ENCODE measurements around the gene OLFM2. TPM values are rescaled to one million over a fixed set of nuclear protein-coding genes. Genes with fewer than 3 reads are reported as not detected.

OLFM2 gene
- total and polyA plus RNA-seq, 2 of the 4 experiments (the other 2 are of a cell fraction), result 2.7 to 5.1 TPM

DNA sequence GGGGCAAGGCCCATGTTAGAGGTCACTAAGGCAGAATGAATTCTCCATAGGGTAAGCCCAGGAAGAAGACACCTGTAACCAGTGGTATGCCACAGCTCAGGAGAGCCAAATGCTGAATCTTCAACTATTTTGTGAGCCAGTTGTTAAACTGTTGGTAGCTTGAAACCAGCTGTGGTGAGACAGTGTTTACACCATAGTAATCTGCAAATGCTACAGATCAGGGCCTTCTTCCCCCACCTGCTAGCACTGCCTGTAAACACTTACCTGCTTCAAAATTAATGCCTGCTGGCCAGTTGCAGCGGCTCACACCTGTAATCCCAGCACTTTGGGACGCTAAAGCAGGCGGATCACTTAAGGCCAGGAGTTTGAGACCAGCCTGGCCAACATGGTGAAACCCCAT, 129.5 kb downstream of the OLFM2 start:
- CTCF ChIA-PET, result interaction anchor here (0.6 kb wide), 1 partner anchor 136 kb away, joined by 6 read pairs; no protein-coding TSS in a partner anchor
- POLR2A ChIA-PET (ENCODE audit: unreplicated experiment), result no interaction called here
- dilution Hi-C loops (cut with HindIII; ENCODE audit: low sequenced_read_pairs, unreplicated experiment), result no loop called here

More for the DNA sequence above, 129.5 kb downstream of the OLFM2 start:
- Histone ChIP-seq H2AK5ac (ENCODE audit: low read depth, low read length) (no peak overlapping the region), H3K56ac (ENCODE audit: extremely low read depth, insufficient read depth, low read length) (no peak overlapping the region), H4K20me1 (ENCODE audit: insufficient read depth, low read length) (no peaks in the 10 kb centered on the region; the same call in 1 of the 2 replicates), H3K4me3 (ENCODE audit: insufficient read depth, low read depth, low read length) (no peak overlapping the region), H3K79me1 (ENCODE audit: low read depth in 1 of 2, low read length in 2 of 2) (peaks cover 0 to 5% of the 10 kb centered on the region in 2 experiments; a peak in 2 of 4 replicates), H2AFZ (replicated peaks; ENCODE audit: low read length, poor library complexity) (no peak overlapping the region), H3K9me3 (ENCODE audit: control insufficient read depth, insufficient read depth, low read length) (no peaks in the 10 kb centered on the region), H3K27ac (ENCODE audit: insufficient read depth, low read length) (no peak overlapping the region), H3K9me1 (ENCODE audit: insufficient read depth, low read length) (no peaks in the 10 kb centered on the region), H3K4me2 (ENCODE audit: low read depth, low read length) (no peak overlapping the region), H3K4ac (ENCODE audit: low read depth, low read length) (no peak overlapping the region), H3K23ac (ENCODE audit: low read depth, low read length) (no peak overlapping the region), H3K4me1 (ENCODE audit: control insufficient read depth, insufficient read depth, low read length) (no peaks in the 10 kb centered on the region), H2AK9ac (replicated peaks; ENCODE audit: low read depth, low read length, poor library complexity) (no peak overlapping the region), H2BK20ac (ENCODE audit: low read depth, low read length) (no peak overlapping the region), H3K14ac (replicated peaks; ENCODE audit: low read depth, low read length) (no peak overlapping the region), H2BK120ac (ENCODE audit: low read depth, low read length) (no peak overlapping the region), H4K5ac (ENCODE audit: low read depth, low read length) (no peak overlapping the region), H2BK15ac (ENCODE audit: low read depth, low read length) (no peak overlapping the region), H3K36me3 (ENCODE audit: control insufficient read depth, insufficient read depth, low read length) (peaks cover 49% of the 10 kb centered on the region), H3K27me3 (ENCODE audit: control insufficient read depth, insufficient read depth, low read length) (no peaks in the 10 kb centered on the region), H3K18ac (ENCODE audit: low read depth, low read length) (no peak overlapping the region), H4K8ac (ENCODE audit: low read depth in 2 of 2, low read length in 2 of 2) (no peak overlapping the region), H3K9ac (ENCODE audit: low read depth, low read length) (no peak overlapping the region), H2BK5ac (ENCODE audit: low read depth, low read length, poor library complexity, severe bottlenecking) (no peak overlapping the region), H4K91ac (ENCODE audit: insufficient read depth, low read depth, low read length) (no peak overlapping the region)
- intact Hi-C loops (cut with micrococcal nuclease) (no loop called here), in situ Hi-C loops (cut with MboI; ENCODE audit: low sequenced_read_pairs) (no loop called here)
- TF ChIP-seq RAD21 (IDR thresholded peaks at IDR 0.05; ENCODE audit: low read length) (no peak), POLR2A (IDR thresholded peaks at IDR 0.05; ENCODE audit: low read depth, low read length) (no peak), MXI1 (IDR thresholded peaks at IDR 0.05; ENCODE audit: borderline replicate concordance, low read depth, low read length) (no peak), RCOR1 (IDR thresholded peaks at IDR 0.05; ENCODE audit: insufficient replicate concordance, low read length) (no peak), NFE2L2 (IDR thresholded peaks at IDR 0.05; ENCODE audit: low read depth, low read length) (no peak), FOS (IDR thresholded peaks at IDR 0.05; ENCODE audit: low read depth, low read length) (no peak), MAFK (IDR thresholded peaks at IDR 0.05; ENCODE audit: low read depth, low read length) (no peak), MAZ (IDR thresholded peaks at IDR 0.05; ENCODE audit: borderline replicate concordance, low read depth, low read length) (no peak)
- TF ChIP-seq, protein P1, sequence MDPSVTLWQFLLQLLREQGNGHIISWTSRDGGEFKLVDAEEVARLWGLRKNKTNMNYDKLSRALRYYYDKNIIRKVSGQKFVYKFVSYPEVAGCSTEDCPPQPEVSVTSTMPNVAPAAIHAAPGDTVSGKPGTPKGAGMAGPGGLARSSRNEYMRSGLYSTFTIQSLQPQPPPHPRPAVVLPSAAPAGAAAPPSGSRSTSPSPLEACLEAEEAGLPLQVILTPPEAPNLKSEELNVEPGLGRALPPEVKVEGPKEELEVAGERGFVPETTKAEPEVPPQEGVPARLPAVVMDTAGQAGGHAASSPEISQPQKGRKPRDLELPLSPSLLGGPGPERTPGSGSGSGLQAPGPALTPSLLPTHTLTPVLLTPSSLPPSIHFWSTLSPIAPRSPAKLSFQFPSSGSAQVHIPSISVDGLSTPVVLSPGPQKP (IDR thresholded peaks at IDR 0.05; ENCODE audit: borderline replicate concordance, low read depth, low read length), result no peak
- TF ChIP-seq, protein P2, sequence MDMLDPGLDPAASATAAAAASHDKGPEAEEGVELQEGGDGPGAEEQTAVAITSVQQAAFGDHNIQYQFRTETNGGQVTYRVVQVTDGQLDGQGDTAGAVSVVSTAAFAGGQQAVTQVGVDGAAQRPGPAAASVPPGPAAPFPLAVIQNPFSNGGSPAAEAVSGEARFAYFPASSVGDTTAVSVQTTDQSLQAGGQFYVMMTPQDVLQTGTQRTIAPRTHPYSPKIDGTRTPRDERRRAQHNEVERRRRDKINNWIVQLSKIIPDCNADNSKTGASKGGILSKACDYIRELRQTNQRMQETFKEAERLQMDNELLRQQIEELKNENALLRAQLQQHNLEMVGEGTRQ (IDR thresholded peaks at IDR 0.05; ENCODE audit: low read depth, low read length), result no peak
- TF ChIP-seq, protein P3, sequence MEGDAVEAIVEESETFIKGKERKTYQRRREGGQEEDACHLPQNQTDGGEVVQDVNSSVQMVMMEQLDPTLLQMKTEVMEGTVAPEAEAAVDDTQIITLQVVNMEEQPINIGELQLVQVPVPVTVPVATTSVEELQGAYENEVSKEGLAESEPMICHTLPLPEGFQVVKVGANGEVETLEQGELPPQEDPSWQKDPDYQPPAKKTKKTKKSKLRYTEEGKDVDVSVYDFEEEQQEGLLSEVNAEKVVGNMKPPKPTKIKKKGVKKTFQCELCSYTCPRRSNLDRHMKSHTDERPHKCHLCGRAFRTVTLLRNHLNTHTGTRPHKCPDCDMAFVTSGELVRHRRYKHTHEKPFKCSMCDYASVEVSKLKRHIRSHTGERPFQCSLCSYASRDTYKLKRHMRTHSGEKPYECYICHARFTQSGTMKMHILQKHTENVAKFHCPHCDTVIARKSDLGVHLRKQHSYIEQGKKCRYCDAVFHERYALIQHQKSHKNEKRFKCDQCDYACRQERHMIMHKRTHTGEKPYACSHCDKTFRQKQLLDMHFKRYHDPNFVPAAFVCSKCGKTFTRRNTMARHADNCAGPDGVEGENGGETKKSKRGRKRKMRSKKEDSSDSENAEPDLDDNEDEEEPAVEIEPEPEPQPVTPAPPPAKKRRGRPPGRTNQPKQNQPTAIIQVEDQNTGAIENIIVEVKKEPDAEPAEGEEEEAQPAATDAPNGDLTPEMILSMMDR (conservative IDR thresholded peaks at IDR 0.05; ENCODE audit: low read depth, low read length), result no peak
- no TSS peak for BruUV-seq (replicated peaks)
- no CpG with 5 or more reads among the region's 3 CpGs for WGBS, 2 experiments (ENCODE audit: extremely low coverage in 2 of 2, insufficient read length in 1 of 2)
- ATAC-seq (ENCODE audit: low read depth), result no peak
- DNase-seq, result no peak
